KG1 (cell line): Measurements from ENCODE around the gene ADAMTS12.

Source experiments
- DNase-seq: peaks from one replicate; lab custom pipeline; 2025; lab: John Stamatoyannopoulos, UW

Gene ADAMTS12

DNA sequence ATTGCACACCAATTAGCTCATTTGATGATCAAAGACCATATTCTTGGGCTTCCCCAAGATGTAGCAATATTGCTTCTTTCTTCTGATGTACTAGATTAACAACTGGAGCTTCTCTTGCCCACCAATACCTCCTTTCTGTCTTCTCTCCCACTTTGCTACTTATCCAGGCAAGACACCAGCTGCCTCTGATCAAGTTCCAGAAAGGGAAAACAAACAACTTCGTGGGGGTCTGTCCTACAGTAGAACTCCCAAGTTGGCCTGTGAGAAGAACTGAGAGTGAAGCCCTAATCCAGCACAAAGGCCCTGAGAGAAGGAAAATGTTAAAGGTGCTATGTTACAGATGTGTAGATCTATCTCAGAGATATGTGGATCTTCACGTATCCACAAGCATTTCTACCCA lies 44.9 kb downstream of the ADAMTS12 start:
- no peak for DNase-seq

DNA sequence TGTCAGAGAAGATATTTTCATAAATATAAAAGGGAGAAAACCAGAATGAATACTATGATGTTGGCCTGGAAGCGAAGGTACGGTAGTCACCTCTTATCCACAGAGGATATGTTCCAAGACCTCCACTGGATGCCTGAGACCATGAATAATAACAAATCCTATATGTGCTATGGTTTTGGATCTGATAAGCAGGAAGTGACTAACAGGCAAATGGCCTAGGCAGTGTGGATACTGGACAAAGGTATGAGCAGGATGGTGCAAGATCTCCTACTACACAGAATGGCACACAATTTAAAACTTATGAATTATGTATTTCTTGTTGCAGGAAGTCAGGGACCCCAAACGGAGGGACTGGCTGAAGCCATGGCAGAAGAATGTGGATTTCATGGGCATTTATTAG lies 48.2 kb downstream of the ADAMTS12 start:
- no peak for DNase-seq

DNA sequence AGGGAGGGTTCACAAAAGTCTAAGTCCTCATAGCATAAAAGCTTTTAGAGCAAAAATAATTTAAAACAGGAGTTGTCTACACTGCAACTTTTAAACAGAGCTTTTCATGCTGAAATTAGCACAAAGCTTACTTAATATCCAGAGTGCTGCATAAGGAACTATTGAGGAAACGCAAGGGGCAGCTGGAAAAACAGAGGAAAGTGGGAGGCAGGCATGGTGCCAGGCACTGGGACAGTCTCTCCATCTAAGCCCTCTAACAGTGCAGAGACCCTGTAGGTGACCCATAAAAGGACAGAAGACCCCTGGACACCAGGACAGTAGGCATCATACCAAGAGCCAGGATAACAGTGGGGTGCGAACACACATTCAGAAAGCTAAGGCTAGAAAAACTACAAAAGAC lies 49.3 kb downstream of the ADAMTS12 start:
- no peak for DNase-seq

DNA sequence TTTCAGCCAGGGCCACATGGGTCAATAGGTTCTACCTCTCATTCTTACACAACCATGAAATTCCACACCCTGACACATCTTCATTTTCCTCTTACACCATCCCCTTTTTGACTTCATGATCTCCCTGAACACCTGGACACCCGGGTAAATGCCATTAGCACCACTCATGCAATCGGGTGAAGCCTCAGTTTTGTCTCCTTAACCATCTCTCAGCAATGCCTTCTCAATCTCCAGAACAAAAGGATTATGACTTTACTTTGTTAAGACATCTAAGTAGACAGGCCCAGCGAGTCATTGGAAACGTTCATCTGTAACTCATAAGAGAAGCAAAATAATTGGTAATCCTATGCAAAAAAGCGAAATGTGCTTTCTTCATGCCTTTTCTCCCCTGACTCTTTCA lies 49.9 kb downstream of the ADAMTS12 start:
- no peak for DNase-seq

DNA sequence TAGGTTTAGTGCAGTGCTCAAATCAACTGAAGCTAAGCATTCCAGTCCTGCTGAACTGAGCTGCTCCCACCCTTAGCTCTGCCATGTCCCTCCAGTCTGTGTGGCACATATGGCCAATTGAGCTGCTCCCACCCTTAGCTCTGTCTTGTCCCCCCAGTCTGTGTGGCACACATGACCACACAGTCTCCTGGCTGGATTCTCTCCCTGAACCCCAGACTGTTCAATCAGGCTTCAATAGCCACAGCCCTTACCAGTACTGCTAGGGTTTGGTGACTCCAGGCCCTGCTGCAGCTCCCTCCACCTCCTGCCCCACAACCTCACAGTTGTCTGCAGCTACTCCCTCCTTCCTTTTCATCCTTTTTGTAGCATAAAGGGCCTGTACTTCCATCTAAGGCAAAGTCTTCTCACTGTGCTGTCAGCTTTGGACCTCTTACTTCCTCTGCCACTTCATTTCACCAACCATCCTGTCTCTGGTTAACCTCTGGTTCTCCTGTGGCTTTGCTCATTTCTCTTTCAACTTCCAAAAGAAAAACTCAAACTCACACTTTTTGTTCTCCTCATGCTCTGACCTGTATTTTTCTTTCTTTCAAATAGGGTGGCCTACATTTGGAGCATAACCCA lies 50.8 kb downstream of the ADAMTS12 start:
- no peak for DNase-seq

DNA sequence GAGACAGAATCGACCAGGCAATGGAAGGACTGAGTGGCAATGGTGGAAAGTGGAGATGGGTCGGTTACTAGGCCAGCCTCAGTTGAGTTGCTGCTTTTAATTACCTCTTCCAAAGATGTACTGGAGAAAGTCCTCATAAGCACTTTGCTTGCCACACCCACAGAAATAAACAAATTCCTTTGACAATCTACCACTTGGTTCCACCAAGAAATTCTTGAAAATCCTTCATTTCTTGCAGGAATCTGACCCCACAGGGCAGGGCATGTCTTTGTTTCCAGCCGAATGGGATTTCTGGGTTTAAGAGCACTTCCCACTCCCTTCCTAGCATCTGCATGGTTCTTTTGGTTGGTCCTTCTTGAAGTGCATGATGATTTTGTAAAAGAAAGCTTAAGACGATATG lies 54.5 kb downstream of the ADAMTS12 start:
- no peak for DNase-seq

DNA sequence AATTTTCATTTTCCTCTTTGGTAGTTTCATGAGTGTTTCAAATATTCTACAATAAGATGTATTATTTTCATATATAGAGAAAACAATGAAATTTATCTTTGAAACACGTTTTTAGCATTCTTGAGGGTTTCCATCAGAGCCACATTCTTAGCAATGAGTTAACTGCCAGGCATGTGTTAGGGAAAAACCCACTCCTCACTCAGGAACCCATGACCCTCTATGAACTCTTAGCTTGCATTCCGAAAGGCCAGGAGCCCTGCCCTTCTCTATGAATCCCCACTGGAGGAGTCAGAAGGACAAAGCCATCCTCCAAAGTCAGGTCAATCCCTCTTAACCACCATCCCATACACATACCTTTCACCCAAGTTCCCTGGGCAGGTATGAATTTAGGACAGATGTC lies 57.5 kb downstream of the ADAMTS12 start:
- no peak for DNase-seq

DNA sequence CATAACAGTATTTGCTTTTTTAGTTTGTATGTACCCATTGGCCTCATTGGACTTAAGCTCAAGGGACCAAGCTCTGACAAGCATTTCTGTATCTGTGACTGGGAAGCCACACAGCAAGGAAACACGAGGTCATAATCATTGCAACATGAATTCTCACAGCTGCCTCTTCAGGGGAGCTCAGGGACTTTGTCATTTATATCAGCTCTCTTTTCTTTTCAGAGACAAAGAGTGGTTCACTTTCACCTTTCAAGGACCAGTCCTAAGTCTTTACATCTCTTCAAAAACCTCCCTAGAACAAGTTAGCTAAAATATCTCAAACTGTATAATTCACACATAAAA lies 58.6 kb downstream of the ADAMTS12 start:
- no peak for DNase-seq

DNA sequence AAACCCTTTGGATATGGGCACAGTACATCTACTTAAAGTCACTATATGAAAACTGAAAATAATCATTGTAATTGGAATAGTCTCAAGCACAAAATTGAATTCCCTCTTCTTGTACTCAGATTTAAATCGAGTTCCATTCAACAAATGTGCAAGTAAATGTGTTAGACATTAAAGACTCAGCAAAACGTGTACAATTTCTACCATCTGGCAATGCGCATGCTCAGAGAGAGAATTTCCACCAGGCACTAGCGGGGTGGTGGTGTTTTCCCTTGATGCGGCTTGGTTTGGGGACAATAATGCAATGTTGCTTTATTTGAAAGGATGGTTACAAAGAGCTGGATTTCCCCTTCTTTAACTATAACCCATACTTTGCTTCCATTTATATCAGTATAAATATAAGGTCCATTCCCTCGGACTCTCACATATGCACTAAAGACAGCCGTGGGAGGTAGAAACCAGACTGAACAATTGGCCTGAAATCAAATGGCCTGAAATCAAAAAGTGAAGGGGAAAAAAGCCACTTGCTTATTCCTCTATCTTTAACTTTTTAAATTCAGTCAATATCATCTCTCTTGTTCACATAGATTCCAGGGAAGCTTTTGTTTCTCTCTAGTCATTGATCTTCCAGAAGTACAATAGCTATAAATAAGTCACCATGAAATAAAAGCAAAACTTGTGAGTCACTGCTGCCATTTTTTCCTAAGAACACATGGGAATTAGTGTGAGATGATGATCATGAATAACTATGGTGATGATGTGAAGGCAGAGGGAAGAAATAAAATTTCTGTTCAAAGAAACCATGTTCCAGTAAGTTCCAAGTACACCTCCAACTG lies 59.2 kb downstream of the ADAMTS12 start:
- no peak for DNase-seq

DNA sequence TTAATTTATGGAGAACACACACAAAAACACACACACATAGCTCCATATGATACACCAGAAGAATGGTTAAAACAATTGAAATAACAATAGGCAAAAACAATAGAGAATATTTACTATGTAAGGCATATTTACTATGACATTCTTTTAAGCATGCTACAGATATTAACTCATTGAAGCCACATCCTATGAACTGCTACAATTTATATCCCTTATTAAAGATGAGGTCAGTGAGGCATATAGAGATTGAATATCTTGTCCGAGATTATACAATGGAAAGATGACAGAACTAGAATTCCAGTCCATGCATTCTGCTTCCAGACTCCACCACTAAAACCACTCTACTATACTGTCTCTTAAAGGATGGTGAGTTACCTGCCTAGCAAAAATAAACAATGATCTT lies 60.7 kb downstream of the ADAMTS12 start:
- no peak for DNase-seq

DNA sequence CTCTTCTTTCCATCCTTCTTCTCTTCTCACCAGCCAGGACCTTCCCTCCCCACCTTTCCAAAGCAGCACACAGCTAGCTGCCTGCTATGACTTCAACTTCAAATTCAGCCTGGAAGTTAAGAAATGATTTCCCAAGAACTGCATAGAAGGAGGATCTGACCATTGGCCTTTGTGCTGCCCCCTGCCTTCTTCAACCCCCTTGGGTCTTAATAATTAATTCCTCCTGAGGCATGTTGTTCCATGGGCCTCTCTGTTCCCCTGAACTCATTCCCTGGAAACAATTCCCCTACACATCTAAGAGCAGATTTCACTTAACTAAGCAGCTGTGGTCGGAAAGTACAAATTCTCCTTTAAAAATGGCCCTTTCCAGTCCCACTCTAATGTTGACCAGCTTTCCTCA lies 62.4 kb downstream of the ADAMTS12 start:
- no peak for DNase-seq

DNA sequence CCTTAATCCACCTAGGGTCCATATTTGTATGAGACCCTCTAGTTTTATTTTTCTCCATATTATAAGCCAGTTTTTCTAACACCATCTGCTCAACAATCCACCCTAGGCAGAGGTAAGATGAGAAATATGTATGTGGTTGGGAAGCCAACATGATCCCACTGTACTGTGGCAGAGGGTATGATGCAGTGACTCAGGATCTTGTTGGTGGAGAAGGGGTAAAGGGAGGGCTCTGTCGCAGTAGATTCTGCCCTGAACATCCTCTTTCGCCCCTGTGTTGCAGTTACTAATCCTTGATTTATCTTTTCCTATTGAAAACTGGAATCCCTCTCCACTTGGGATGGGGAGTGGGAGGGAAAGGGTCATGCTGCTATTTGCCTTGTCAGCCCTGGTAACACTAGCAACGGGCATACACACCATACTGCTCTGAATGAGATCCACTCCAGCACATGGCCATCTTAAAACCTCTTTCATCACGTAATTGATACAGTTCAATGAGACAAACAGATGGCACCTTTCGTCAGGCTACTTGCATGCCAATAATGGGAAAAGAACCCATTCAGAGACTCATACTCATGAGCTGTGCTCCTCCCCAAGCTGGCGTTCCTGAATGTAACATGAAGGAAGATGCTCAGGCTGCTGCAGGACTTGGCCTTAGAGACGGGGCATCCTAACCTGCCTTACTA lies 63.0 kb downstream of the ADAMTS12 start:
- no peak for DNase-seq

DNA sequence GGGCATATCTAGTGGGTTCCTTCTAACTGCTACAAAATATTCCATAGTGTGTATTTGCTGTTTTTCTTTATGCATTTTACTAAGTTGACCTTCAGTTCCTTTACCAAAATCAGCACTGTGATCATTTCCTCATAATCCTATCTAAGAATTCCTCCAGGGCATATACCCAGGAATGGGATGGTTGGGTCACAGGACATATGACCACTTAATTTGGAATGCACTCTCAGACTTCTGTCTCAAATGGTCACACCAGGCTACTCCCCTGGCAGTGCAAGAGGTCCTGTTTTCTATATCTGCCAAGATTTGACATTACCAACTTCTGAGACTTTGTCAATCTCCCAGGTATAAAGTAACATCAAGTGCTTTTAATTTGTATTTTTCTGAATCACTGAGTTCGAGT lies 63.9 kb downstream of the ADAMTS12 start:
- no peak for DNase-seq

DNA sequence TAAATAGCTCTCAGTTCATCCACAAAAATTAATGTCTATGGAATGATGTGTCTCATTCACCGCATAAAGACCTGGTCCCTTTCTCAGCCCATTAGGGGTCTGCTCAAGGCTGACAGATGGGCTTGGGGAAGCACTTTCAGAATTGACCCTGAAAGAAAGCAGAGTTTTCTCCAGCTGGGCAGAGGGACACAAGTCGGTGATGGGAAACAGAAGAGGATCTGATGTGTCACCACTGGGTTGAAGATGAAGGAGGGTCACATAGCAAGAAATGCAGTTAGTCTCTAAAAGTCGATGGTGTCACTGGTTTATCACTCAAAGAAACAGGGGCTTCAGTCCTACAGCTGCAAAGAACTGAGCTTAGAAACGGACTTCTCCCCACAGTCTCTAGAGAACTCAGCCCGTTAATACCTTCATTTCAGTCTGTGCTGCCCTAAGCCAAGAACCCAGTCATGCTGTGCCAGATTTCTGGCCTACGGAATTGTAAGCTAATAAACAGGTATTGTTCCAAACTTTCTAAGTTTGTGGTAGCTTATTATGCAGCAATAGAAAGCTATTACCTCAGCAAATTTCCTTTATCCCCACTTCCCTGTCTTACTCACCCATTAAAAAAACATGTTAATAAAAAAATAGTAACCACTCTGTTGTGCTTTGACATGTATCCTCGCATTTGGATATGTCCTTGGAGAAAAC lies 64.6 kb downstream of the ADAMTS12 start:
- no peak for DNase-seq

DNA sequence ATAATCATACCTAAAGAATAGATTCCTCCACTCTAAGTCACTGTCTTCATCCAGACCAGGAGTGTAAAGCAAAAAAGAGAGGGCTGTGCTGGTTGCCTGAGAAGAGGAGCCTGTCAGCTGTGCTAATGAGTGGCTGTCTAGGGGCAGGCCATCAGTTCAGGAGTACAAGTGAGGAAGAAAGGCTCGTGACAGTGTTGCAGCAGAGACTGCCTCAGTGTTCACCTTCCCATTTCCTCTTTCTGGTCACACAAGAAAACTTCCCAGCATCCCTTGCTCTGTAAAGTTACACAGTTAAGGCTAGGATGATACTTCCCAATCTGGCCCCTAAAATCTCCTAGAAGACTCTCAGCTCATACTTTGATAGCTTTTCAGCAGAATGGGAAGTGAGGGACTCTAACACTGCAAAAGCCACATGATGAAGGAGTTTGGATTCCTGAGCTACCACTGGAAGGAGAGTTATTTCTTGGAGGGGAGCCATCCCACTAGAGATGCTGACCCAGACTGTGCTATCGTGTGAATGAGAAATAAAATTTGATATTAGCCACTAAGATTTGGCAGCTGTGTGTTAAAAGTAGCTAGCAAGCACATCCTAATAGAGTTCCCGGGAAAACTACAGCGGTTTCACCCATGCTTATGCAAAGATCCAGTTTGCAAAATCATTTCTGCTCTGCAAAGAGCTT lies 67.1 kb downstream of the ADAMTS12 start:
- DNase-seq = no peak

DNA sequence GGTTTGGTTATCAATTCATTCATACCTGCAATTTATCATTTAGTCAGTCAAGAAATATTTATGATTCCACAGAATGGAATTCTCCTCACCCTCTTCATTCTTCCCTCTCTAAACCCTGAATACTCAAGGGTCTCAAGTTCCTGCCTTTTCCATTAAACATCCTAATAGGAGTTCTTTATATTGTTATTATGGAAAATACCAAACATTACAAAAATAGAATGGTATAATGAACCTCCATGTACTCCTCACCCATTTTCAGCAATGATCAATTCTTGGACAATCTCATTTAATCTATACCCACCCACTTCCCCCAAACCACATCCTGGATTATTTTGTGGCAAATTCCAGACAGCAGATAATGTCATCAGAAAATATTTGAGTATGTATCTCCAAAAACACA lies 74.5 kb downstream of the ADAMTS12 start:
- no peak for DNase-seq

DNA sequence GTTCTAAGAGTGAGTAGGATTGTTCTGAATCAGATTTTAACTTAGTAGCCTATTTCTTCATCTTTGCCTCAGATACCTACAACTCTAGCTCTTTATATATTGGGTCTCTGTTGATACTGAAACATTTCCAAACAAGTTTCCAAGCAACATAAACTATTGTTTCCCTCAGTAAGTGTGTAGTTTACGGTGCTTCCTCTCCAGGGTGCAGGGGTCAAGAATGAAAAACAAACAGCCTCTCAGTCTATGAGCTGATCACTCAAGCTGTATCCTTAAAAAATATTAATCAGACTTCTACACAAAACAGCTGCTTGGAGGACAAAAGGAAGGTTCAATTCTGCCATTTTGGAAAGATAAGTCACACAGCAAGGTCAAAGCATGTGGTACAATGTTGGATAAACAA lies 75.0 kb downstream of the ADAMTS12 start:
- no peak for DNase-seq

DNA sequence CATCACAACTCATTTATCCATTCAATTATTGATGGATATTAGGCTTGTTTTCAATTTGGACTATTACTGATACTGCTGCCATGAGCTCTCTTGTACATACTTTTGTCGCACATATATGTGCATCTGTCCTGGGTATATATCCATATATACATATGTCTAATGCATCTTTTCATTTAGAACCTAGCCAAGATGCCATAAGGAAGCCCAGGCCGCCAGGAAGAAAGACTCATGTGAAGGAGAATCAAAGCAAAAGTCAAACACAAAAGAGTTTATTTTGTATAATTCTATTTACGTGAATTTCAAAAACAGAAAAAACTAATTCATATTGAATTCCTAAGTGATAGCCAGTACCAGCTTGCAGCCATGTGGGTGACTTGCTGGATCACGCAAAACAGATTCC lies 79.0 kb downstream of the ADAMTS12 start:
- DNase-seq = no peak

DNA sequence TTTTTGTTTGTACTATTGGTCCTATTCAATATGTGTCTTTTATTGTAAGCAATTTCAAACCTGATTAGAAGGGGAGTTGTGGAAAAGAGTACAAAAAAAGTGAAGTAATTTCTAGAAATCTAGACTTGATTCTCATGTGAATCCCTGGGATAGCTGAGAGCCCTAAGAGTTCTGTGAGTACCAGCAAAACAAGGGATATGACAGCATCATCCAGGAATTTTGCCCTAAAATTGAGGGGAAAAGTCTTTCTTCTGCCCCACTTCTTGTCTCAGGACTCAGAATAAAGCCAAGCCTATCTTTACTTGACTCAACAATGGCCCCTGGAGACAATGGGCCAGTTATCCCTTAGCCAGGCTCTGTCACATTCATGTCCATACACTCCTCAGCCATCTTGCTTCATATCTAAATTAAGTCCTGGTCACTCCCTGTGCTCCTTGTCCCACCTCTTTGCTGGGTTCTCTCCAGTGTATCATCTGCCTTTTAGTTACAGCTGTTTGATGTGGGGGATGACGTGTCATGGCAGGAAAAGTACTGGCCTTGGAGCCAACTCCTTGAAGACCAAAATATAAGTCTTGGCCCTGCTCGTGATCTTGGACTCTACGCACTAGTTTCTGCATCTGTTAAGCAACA lies 81.2 kb downstream of the ADAMTS12 start:
- DNase-seq = no peak

DNA sequence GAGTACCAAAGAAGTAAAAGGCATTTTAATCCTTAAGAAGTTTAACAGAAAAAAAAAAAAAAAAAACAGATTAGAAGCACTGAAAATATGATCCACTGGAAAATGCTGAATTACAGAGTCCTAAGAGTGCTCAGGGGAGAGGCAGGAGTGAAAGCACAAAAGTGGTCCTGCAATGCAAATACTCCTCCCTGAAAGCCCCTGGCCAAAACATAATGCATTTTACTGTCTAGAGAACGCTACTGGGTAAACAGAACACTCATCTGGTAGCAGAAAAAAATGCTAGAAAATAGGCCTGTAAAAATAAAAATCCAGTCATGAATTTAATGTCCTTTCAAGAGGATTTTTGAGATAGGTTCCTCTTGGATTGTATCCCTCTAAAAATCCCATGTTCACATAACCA lies 81.9 kb downstream of the ADAMTS12 start:
- DNase-seq = no peak

DNA sequence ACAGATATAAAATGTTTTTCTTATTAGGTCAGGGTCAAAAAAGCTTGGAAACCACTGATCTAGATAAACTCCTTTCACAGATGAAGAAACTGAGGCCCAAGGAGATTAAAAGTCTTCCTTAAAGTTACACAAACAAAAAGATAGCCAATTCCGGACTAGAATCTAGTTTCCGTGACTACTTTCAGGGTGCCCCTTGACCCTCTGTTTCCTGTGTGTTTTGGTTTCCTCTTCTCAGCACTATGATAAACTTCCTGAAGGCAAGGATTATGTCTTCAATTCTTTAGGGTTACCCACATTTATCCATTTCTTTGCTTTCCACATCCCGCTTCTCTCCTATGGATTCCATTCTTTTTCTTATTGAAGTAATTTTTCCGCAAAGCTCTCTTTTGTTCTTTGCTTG lies 83.1 kb downstream of the ADAMTS12 start:
- no peak for DNase-seq

DNA sequence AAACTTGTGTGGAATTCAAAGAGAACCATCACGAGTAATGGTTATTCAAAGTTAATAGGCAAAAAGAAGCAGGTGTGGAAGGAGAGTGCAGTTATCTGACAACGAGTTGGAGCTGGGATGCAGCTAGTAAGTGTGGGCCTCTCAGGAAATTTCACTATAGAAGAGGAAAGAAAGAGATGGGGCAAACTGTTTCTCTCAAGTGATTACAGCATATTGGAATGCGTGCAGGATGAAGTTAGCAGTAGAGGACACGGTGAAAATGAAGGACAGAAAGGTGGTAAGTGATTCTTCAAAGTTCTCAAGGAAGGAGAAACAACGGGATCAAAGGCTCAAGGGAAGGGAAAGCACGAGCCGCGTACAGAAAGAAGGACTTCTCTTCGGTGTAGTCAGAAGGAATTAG lies 84.0 kb downstream of the ADAMTS12 start:
- DNase-seq = no peak
